NCI-H1694 (cell line): ENCODE data around the gene VCY.
"Not testable (repeated sequence)": the region's sequence is repeated elsewhere in the genome, so short reads cannot be mapped to it uniquely, and the experiment has no call there.

Experiments used
- DNase-seq: peaks from one replicate; lab custom pipeline; 2025; lab: John Stamatoyannopoulos, UW

VCY gene

GRCh38 chrY:13986373-13986772 lies at the start of gene VCY:
Gene VCY (minus strand): TSS chrY:13986473. CDS start chrY:13986440, 33 bp downstream.
- DNase-seq: not testable (repeated sequence)

GRCh38 chrY:14030395-14030794 lies 44.1 kb upstream of the VCY start:
- DNase-seq: not testable (repeated sequence)

GRCh38 chrY:14011916-14012315 lies 25.6 kb upstream of the VCY start:
- not testable (repeated sequence) for DNase-seq

- DNase-seq: not testable (repeated sequence)
Observed at GRCh38 chrY:13942406-13942805, 43.9 kb downstream of the VCY start.
